ENCODE results near the gene CAPN3.

GRCh38 chr15:42368096-42368495 is 8.8 kb downstream of the CAPN3 start:
- TF ChIP-seq, protein P1, sequence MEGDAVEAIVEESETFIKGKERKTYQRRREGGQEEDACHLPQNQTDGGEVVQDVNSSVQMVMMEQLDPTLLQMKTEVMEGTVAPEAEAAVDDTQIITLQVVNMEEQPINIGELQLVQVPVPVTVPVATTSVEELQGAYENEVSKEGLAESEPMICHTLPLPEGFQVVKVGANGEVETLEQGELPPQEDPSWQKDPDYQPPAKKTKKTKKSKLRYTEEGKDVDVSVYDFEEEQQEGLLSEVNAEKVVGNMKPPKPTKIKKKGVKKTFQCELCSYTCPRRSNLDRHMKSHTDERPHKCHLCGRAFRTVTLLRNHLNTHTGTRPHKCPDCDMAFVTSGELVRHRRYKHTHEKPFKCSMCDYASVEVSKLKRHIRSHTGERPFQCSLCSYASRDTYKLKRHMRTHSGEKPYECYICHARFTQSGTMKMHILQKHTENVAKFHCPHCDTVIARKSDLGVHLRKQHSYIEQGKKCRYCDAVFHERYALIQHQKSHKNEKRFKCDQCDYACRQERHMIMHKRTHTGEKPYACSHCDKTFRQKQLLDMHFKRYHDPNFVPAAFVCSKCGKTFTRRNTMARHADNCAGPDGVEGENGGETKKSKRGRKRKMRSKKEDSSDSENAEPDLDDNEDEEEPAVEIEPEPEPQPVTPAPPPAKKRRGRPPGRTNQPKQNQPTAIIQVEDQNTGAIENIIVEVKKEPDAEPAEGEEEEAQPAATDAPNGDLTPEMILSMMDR (IDR thresholded peaks at IDR 0.05), result no peak
- TF ChIP-seq POLR2A (IDR thresholded peaks at IDR 0.05), result no peak
